ENCODE data around the gene ASH1L.
"Not testable (repeated sequence)": the region's sequence is repeated elsewhere in the genome, so short reads cannot be mapped to it uniquely, and the experiment has no call there.

DNA sequence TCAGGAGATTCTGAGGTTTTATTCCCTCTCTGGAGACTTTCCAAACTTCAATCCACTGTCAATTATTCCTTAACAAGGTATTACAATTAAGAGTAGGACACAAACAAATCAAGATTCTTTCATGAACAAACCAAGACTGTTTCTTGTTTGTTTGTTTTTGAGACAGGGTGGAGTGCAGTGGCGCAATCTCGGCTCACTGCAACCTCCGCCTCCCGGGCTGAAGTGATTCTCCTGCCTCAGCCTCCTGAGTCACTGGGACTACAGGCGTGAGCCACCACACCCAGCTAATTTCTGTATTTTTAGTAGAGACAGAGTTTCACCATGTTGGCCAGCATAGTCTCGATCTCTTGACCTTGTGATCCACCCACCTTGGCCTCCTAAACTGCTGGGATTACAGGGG, 51.2 kb downstream of the ASH1L start:
- TF ChIP-seq EZH2 (IDR thresholded peaks at IDR 0.05; ENCODE audit: low read depth) = not testable (repeated sequence)
- TF ChIP-seq, protein P1, sequence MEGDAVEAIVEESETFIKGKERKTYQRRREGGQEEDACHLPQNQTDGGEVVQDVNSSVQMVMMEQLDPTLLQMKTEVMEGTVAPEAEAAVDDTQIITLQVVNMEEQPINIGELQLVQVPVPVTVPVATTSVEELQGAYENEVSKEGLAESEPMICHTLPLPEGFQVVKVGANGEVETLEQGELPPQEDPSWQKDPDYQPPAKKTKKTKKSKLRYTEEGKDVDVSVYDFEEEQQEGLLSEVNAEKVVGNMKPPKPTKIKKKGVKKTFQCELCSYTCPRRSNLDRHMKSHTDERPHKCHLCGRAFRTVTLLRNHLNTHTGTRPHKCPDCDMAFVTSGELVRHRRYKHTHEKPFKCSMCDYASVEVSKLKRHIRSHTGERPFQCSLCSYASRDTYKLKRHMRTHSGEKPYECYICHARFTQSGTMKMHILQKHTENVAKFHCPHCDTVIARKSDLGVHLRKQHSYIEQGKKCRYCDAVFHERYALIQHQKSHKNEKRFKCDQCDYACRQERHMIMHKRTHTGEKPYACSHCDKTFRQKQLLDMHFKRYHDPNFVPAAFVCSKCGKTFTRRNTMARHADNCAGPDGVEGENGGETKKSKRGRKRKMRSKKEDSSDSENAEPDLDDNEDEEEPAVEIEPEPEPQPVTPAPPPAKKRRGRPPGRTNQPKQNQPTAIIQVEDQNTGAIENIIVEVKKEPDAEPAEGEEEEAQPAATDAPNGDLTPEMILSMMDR (conservative IDR thresholded peaks at IDR 0.05) = not testable (repeated sequence)

Measured in PC-9 (cell line).